Caki2 (cell line): ENCODE data around the gene GRIK4. TPM values are rescaled to one million over a fixed set of nuclear protein-coding genes. Genes with fewer than 3 reads are reported as not detected.

ENCODE experiments used
- DNase-seq: peaks from one replicate; pipeline ENCODE4 v3.0.0-alpha.2; 2015; ENCODE audit warnings: low read depth
- in situ Hi-C: cut with HindIII; loops from 2 replicates; pipeline ENCODE4 v1.10.0; 2016; ENCODE audit warnings: low sequenced_read_pairs, low pct_unique_long_range_greater_than_20kb, mixed read lengths
- total RNA-seq: library from RNA; depleted of rRNA; stranded (reverse); fragments of >200 nt; shearing (Covaris generic); gene quantifications from 2 replicates; pipeline ENCODE4 v1.2.3, GENCODE V29; 2014; ENCODE audit warnings: low replicate concordance

Gene GRIK4
- total RNA-seq, 1 experiment from 2014 or later: not detected

GRCh38 chr11:120642196-120642894 lies 130.8 kb downstream of the GRIK4 start:
- in situ Hi-C loops: no loop called here
- DNase-seq: no peak

- no peak for DNase-seq
- in situ Hi-C loops: no loop called here
Measured at GRCh38 chr11:120643284-120643683, 131.7 kb downstream of the GRIK4 start.

DNA sequence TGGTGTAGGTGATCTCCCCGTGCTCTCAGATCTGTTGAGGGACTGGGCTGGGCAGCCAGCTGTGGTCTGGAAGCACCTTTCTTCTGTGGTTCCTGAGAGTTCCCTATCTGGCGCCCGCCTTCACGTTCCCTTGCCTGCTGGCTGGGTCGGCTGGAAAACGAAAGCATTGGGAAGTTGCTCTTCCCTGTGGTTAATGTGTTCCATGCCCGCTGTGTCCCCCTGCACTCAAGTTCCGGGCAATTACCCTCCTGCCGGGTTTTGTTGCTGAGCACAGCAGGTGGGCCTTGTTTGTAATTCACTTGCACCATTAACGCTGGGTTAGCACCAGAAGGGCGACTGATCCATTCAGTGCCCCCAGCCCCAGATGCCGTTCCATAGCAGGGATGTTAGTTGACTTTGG lies 134.1 kb downstream of the GRIK4 start:
- in situ Hi-C loops: no loop called here
- no peak for DNase-seq

DNA sequence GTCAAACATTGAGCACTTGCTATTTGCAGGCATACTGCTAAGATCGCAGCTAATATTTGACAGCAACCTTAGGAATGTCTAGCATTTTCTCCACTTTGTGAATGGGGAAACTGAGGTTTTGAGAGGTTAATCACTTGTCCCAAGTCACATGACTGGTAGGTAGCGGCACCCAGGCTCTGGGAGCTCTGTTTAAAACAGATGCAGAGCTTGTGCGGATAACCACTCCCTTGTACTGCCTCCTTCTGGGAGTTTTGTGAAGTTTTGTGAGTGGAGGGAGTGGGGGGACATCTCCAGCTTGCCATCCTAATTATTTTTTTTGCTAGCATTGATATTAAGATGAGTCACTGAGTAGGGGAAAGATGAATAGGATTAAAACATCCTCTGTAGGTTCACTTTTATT lies 134.7 kb downstream of the GRIK4 start:
- no peak for DNase-seq
- in situ Hi-C loops: no loop called here

GRCh38 chr11:120647681-120648080 lies 136.1 kb downstream of the GRIK4 start:
- in situ Hi-C loops: no loop called here
- no peak for DNase-seq

DNA sequence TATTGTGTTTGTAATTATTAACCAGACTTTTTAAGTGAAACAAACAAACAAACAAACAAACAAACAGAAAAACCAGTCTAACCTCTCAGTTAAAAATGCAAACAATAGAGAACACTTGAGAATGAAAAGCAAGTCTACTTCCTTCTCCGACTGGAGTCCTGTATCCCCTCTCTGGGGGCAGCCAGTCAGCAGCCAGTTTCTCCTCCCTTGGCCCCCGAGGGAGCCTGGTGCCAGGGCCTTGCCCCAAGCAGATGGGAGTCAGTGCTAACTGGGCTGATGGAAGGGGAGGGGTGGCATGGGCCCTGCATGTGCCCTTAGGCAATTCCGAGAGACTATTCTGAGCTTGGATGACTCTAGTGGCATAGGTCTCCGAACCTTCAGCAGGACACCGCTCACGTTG lies 137.2 kb downstream of the GRIK4 start:
- DNase-seq: no peak
- in situ Hi-C loops: no loop called here

GRCh38 chr11:120649316-120649715 lies 137.8 kb downstream of the GRIK4 start:
- in situ Hi-C loops: no loop called here
- DNase-seq: no peak

GRCh38 chr11:120651396-120651795 lies 139.8 kb downstream of the GRIK4 start:
- DNase-seq: no peak

GRCh38 chr11:120651836-120652235 lies 140.3 kb downstream of the GRIK4 start:
- no peak for DNase-seq
- in situ Hi-C loops: no loop called here

More at GRCh38 chr11:120651396-120651795, 139.8 kb downstream of the GRIK4 start:
- in situ Hi-C loops: no loop called here

DNA sequence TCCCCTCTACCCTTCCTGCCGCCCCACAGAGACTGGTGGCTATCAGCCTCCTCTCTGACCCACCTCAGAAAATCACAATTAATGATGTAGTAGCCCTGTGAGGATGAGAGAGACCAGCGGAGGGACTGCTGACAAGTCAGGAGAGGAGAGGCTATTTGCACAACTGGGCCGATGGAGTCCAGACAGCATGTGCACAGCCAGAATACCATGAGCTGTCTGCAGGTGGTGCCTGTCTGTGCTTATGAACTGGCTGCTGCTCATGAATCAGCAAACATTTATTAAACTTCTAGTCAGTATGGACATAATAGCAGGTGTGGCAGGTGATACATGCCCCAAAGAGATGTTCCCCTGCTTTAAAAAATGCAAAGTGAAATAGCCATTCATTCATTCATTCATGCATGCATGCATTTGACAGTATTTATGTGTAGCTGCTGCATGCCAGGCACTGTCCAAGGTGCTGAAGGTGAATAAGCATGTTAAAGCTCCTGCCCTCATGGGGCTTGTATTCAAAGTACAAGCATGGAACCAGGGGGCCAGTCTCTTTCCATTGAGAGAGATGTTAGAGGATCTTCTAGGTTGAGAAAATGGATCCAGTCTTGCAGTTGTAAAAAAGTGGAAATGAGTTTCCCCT lies 141.3 kb downstream of the GRIK4 start:
- no peak for DNase-seq
- in situ Hi-C loops: no loop called here

GRCh38 chr11:120655589-120655988 lies 144.0 kb downstream of the GRIK4 start:
- DNase-seq: no peak
- in situ Hi-C loops: no loop called here

- no peak for DNase-seq
- in situ Hi-C loops: no loop called here
Measured at GRCh38 chr11:120657306-120658070, 145.9 kb downstream of the GRIK4 start.

- in situ Hi-C loops: no loop called here
- no peak for DNase-seq
Measured at GRCh38 chr11:120658071-120658423, 146.5 kb downstream of the GRIK4 start.

DNA sequence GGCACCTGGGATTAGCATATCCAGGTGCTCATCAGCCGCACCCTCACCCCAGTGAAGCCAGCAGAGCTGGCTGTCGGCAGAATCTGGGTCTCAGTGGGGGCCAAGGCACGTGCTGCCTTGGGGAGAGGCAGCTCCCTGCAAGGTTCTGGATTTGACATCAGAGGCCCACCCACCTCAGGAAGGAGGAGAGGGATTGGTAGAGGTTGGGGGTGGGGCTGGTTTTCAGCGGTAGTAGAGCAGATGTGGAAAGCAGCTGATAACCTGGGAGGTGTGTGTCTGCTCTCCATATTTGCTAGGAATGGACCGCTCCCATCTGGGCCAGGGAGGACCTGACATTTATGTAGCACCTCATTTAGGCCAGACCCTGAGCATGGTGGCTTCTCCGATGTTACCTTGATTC lies 147.5 kb downstream of the GRIK4 start:
- in situ Hi-C loops: no loop called here

GRCh38 chr11:120660024-120660565 lies 148.5 kb downstream of the GRIK4 start:
- DNase-seq: no peak
- in situ Hi-C loops: no loop called here

More for the DNA sequence above, 147.5 kb downstream of the GRIK4 start:
- no peak for DNase-seq

DNA sequence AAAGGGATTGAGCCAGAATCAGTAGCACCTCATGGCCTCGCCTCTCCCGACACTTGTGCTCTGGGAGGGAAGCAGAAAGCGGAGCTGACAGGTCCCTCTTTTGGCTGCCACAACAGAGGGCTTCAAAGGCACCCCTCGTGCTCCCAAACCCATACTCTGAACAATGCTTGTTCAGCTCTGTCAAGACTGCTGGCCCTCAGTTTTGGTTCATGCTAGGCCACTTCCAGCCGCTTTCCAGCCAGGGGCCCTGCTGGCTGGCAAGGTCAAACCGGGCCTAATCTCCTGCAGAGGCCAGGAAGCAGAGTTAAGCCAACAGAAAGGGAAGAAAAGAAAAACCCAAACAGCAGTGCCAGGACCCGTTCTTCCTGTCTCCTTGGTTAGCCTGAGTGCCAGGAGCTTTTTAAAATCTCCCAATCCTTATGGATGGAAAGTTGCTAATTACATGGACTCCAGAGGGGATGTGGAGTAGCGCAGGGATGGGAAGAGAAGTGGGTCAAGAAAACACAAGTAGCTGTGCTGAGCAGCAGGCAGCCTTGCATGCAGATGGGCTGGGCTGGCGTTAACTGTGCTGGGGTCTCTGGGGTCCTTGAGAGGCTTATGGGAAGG lies 150.6 kb downstream of the GRIK4 start:
- no peak for DNase-seq
- in situ Hi-C loops: no loop called here

GRCh38 chr11:120663142-120663541 lies 151.6 kb downstream of the GRIK4 start:
- in situ Hi-C loops: no loop called here
- DNase-seq: no peak

DNA sequence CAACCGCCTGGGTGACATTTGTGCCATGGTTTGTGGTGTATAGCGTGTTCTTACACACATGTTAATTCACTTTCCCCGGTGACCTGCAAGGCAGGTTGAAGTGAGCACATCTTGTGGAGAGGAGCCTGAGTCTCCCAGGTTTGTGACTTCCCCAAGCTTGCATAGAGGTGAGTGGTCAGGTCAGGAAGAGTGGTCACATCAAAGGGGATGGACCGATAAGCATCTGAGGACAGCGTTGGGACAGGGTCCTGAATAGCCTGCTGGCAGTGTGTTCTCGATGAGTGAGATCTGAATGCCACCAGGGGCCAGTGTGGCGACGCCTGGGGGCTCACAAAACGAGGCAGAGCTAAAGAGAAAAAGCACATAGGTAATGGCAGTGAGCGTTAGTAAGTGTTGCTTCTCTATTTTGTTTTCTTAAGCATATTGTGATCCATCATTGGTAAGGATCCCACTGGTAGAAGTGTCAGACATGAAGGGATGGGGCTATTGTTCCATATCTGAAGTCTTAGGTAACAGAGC lies 154.6 kb downstream of the GRIK4 start:
- no peak for DNase-seq
- in situ Hi-C loops: no loop called here

DNA sequence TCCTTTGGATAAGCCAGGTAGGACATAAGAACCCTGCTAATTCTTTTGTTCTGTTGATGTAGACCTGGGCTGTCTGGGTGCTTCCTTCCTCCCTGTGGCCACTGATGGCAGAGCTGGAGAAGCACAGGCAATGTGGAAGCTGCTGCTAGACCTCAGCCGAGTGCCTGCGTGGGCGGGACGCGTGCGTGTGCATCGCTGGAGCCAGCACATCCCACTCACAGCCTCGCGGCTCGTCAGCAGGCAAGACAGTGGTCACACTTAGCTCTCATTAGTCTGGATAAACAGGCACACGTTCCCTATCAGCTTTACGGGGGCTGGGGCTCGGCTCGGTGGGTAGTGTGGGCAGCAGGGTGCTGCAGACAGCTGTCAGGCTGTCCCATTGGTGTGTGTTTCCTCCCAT lies 155.7 kb downstream of the GRIK4 start:
- in situ Hi-C loops: no loop called here
- no peak for DNase-seq
